ENCODE measurements around the gene DOCK3.

- no peak for TF ChIP-seq POLR2A (IDR thresholded peaks at IDR 0.05; ENCODE audit: low read depth, low read length)
- TF ChIP-seq POLR2AphosphoS5 (IDR thresholded peaks at IDR 0.05; ENCODE audit: low read depth, low read length) = no peak
Observed at GRCh38 chr3:51340013-51340829, 665.5 kb downstream of the DOCK3 start.
